ENCODE data around the gene HEBP2. TPM values are rescaled to one million over a fixed set of nuclear protein-coding genes. Genes with fewer than 3 reads are reported as not detected.

Gene HEBP2, protein sequence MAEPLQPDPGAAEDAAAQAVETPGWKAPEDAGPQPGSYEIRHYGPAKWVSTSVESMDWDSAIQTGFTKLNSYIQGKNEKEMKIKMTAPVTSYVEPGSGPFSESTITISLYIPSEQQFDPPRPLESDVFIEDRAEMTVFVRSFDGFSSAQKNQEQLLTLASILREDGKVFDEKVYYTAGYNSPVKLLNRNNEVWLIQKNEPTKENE
- total RNA-seq (2014; rRNA removed; shearing (Covaris generic)): 14.7 and 25.6 TPM in 2 replicates
- polyA plus RNA-seq (2016; fragmentation: Nextera tagmentation; extraction: Ambion mirVana): 118 and 127 TPM in 2 replicates
- long read RNA-seq, full-length matches to known transcripts: 14 of 41 reads
- long read RNA-seq, partial matches to known transcripts: 5 of 41 reads
- long read RNA-seq, other reads (novel, unspliced or antisense): 22 of 41 reads

DNA sequence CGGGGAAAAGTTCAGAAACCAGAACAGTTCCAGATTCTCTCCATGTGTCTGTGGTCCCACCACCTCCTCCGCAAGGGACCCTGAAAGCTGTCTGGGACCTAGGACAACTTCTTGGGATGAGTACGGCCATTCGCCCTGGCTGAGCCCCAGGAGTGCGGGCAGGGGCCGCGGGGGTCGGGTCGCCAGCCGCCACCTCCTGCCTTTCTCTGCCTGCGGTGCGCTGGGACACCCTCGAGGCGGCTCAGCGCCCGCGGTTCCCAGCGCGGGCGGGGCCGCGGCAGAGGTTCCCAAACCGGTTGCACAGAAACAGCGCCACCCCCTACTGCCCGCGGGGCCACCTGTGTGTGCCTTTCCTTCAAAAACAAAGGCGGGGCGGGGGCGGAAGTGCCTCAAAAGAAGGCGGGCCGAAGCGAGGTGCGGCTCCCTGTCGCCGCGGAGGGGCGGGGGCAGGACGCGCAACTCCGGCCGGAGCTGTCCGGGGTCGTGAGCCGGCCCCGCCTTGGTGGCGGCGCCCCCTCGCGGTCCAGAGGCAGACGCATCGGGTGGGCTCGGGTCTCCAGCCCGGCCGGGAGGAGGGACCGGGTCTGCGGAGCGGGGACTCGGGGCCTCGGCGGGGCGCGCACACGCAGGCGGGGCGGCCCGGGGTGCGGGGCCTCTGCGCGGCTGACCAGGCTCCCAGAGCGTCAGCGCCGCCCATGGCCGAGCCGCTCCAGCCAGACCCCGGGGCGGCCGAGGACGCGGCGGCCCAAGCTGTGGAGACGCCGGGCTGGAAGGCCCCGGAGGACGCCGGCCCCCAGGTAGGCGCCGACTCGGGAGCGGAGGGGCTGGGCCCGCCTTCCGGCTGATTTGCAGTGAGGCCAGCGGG is at the start of gene HEBP2:
Gene HEBP2 (plus strand): TSS at position 423 of the 865 bp plus-strand sequence. CDS start 273 bp downstream, at position 696.
- Mint-ChIP-seq H3K27me3 (ENCODE audit: insufficient read depth, low read depth, poor library complexity) (peaks cover 7% of the 10 kb centered on the region), H3K36me3 (ENCODE audit: low read depth) (peaks cover 35% of the 10 kb centered on the region), H3K27ac (peak within 1 kb of the TSS; percentile 81), H3K4me3 (peak within 1 kb of the TSS; percentile 88), H3K9me3 (no peaks in the 10 kb centered on the region), H3K4me1 (peaks cover 5% of the 10 kb centered on the region)
- H3K79me2 ChIP-seq (replicated peaks; ENCODE audit: insufficient read depth): no peaks in the 10 kb centered on the region
- peak within 1 kb of the TSS; percentile 98 for H3K4me2 ChIP-seq
- H3F3A ChIP-seq (replicated peaks; ENCODE audit: low read depth): no peaks in the 10 kb centered on the region; the same call in 1 of the 2 replicates
- no peaks in the 10 kb centered on the region; the same call in 1 of the 2 replicates for H3K4me1 ChIP-seq (ENCODE audit: insufficient read depth)
- no peaks in the 10 kb centered on the region for H4K20me1 ChIP-seq (replicated peaks; ENCODE audit: insufficient read depth)
- H3K4me3 ChIP-seq: peak within 1 kb of the TSS; percentile 97
- TF ChIP-seq, protein P1, sequence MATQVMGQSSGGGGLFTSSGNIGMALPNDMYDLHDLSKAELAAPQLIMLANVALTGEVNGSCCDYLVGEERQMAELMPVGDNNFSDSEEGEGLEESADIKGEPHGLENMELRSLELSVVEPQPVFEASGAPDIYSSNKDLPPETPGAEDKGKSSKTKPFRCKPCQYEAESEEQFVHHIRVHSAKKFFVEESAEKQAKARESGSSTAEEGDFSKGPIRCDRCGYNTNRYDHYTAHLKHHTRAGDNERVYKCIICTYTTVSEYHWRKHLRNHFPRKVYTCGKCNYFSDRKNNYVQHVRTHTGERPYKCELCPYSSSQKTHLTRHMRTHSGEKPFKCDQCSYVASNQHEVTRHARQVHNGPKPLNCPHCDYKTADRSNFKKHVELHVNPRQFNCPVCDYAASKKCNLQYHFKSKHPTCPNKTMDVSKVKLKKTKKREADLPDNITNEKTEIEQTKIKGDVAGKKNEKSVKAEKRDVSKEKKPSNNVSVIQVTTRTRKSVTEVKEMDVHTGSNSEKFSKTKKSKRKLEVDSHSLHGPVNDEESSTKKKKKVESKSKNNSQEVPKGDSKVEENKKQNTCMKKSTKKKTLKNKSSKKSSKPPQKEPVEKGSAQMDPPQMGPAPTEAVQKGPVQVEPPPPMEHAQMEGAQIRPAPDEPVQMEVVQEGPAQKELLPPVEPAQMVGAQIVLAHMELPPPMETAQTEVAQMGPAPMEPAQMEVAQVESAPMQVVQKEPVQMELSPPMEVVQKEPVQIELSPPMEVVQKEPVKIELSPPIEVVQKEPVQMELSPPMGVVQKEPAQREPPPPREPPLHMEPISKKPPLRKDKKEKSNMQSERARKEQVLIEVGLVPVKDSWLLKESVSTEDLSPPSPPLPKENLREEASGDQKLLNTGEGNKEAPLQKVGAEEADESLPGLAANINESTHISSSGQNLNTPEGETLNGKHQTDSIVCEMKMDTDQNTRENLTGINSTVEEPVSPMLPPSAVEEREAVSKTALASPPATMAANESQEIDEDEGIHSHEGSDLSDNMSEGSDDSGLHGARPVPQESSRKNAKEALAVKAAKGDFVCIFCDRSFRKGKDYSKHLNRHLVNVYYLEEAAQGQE (IDR thresholded peaks at IDR 0.05; ENCODE audit: unreplicated experiment): peak; percentile 12
- TF ChIP-seq, protein P2, sequence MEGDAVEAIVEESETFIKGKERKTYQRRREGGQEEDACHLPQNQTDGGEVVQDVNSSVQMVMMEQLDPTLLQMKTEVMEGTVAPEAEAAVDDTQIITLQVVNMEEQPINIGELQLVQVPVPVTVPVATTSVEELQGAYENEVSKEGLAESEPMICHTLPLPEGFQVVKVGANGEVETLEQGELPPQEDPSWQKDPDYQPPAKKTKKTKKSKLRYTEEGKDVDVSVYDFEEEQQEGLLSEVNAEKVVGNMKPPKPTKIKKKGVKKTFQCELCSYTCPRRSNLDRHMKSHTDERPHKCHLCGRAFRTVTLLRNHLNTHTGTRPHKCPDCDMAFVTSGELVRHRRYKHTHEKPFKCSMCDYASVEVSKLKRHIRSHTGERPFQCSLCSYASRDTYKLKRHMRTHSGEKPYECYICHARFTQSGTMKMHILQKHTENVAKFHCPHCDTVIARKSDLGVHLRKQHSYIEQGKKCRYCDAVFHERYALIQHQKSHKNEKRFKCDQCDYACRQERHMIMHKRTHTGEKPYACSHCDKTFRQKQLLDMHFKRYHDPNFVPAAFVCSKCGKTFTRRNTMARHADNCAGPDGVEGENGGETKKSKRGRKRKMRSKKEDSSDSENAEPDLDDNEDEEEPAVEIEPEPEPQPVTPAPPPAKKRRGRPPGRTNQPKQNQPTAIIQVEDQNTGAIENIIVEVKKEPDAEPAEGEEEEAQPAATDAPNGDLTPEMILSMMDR (conservative IDR thresholded peaks at IDR 0.05; ENCODE audit: low read depth in 2 of 2): peak; percentile 49 to 82
- TF ChIP-seq POLR2AphosphoS5 (IDR thresholded peaks at IDR 0.05; ENCODE audit: low read depth) (peak; percentile 73), CREB1 (CRISPR knock-in tag; IDR thresholded peaks at IDR 0.05; ENCODE audit: low read depth) (peak; percentile 52; the same call in 1 of the 2 replicates)
- TF ChIP-seq, protein P3, sequence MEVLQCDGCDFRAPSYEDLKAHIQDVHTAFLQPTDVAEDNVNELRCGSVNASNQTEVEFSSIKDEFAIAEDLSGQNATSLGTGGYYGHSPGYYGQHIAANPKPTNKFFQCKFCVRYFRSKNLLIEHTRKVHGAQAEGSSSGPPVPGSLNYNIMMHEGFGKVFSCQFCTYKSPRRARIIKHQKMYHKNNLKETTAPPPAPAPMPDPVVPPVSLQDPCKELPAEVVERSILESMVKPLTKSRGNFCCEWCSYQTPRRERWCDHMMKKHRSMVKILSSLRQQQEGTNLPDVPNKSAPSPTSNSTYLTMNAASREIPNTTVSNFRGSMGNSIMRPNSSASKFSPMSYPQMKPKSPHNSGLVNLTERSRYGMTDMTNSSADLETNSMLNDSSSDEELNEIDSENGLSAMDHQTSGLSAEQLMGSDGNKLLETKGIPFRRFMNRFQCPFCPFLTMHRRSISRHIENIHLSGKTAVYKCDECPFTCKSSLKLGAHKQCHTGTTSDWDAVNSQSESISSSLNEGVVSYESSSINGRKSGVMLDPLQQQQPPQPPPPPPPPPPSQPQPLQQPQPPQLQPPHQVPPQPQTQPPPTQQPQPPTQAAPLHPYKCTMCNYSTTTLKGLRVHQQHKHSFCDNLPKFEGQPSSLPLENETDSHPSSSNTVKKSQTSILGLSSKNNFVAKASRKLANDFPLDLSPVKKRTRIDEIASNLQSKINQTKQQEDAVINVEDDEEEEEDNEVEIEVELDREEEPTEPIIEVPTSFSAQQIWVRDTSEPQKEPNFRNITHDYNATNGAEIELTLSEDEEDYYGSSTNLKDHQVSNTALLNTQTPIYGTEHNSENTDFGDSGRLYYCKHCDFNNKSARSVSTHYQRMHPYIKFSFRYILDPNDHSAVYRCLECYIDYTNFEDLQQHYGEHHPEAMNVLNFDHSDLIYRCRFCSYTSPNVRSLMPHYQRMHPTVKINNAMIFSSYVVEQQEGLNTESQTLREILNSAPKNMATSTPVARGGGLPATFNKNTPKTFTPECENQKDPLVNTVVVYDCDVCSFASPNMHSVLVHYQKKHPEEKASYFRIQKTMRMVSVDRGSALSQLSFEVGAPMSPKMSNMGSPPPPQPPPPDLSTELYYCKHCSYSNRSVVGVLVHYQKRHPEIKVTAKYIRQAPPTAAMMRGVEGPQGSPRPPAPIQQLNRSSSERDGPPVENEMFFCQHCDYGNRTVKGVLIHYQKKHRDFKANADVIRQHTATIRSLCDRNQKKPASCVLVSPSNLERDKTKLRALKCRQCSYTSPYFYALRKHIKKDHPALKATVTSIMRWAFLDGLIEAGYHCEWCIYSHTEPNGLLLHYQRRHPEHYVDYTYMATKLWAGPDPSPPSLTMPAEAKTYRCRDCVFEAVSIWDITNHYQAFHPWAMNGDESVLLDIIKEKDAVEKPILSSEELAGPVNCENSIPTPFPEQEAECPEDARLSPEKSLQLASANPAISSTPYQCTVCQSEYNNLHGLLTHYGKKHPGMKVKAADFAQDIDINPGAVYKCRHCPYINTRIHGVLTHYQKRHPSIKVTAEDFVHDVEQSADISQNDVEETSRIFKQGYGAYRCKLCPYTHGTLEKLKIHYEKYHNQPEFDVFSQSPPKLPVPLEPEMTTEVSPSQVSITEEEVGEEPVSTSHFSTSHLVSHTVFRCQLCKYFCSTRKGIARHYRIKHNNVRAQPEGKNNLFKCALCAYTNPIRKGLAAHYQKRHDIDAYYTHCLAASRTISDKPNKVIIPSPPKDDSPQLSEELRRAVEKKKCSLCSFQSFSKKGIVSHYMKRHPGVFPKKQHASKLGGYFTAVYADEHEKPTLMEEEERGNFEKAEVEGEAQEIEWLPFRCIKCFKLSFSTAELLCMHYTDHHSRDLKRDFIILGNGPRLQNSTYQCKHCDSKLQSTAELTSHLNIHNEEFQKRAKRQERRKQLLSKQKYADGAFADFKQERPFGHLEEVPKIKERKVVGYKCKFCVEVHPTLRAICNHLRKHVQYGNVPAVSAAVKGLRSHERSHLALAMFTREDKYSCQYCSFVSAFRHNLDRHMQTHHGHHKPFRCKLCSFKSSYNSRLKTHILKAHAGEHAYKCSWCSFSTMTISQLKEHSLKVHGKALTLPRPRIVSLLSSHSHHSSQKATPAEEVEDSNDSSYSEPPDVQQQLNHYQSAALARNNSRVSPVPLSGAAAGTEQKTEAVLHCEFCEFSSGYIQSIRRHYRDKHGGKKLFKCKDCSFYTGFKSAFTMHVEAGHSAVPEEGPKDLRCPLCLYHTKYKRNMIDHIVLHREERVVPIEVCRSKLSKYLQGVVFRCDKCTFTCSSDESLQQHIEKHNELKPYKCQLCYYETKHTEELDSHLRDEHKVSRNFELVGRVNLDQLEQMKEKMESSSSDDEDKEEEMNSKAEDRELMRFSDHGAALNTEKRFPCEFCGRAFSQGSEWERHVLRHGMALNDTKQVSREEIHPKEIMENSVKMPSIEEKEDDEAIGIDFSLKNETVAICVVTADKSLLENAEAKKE (CRISPR knock-in tag; IDR thresholded peaks at IDR 0.05): no peak
- ATAC-seq: peak; percentile 88
- no peaks in the 10 kb centered on the region for H3K27me3 ChIP-seq (ENCODE audit: insufficient read depth)
- no peaks in the 10 kb centered on the region for H3K9me2 ChIP-seq (ENCODE audit: insufficient read depth)
- peak; percentile 99 for DNase-seq (ENCODE audit: low spot score)
- H2AFZ ChIP-seq: peak within 1 kb of the TSS; percentile 100
- H3K36me3 ChIP-seq (ENCODE audit: insufficient read depth): peaks cover 25% of the 10 kb centered on the region
- peak within 1 kb of the TSS; percentile 93 for H3K27ac ChIP-seq (ENCODE audit: low read depth)
